HCT116 (cell line): ENCODE results near the gene THTPA.

Experiments used
- EZH2 ChIP-seq: fragments of 200-600 bp; sonication (generic); IDR thresholded peaks from 2 replicates; pipeline ENCODE4 v1.6.1; 2017; ENCODE audit warnings: antibody characterized with exemption, mixed run types
- POLR2A ChIP-seq: IDR thresholded peaks from 2 replicates; pipeline ENCODE4 v1.7.0; 2011; ENCODE audit warnings: borderline replicate concordance; ENCODE audit not compliant: insufficient read depth, insufficient read length; ENCODE audit errors: extremely low read depth
- TF ChIP-seq, protein P1 (sequence below), 3 experiments: fragments of 200-600 bp in 1 of 3; sonication (generic) in 1 of 3; IDR thresholded peaks in 2 of 3; conservative IDR thresholded peaks in 1 of 3; 2 replicates each; pipeline ENCODE4 v1.5.1; 2012 to 2017; ENCODE audit warnings: low read depth in 2 of 3, low read length in 2 of 3, antibody characterized with exemption in 1 of 3, borderline replicate concordance in 1 of 3, control low read depth in 1 of 3, mild to moderate bottlenecking in 1 of 3, mixed read lengths in 1 of 3, mixed run types in 1 of 3, moderate library complexity in 1 of 3; ENCODE audit not compliant: insufficient read depth in 1 of 3

DNA sequence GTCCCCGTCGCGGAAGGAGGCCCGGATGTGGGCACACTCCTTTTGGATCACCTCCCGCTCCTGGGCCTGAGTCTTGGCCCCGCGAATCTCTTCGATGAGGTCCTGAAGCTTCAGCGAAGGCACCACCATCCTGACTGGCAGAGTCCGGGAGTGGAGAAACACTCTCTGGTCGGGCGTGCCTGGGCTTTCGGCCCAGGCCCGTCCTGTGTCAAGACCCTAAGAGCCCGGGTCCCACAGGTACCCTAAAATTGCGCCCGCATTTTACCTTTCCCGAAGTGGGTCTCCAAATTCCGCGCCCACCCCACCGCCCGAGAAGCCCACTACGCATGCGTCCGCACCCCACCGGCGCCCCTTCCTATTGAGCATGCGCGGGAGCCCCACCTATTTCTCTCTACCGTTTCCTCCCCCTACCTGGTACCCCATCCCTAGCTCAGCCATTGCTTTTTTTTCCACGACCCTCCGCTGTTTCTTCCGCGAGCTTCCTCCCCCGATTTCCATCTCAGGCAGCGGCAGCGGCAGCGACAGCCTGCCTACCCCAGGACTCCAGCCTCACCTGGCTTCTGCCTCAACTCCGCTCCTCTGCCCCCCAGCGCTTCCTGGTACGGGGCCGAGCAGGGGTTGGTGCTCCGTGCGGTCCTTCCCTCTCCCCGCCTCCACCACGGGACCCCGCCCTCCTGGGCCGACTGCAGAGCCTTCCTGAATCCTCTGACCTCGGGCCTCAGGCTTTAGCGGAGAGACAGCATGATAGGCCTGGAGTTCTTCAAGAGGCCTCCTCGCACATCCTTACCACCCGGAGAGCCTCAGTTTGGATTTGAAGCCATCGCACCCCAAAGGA is 11.3 kb downstream of the THTPA start, which contains the start of gene AP1G2:
- TF ChIP-seq EZH2 (no peak), POLR2A (peak; percentile 84)
- TF ChIP-seq, protein P1, sequence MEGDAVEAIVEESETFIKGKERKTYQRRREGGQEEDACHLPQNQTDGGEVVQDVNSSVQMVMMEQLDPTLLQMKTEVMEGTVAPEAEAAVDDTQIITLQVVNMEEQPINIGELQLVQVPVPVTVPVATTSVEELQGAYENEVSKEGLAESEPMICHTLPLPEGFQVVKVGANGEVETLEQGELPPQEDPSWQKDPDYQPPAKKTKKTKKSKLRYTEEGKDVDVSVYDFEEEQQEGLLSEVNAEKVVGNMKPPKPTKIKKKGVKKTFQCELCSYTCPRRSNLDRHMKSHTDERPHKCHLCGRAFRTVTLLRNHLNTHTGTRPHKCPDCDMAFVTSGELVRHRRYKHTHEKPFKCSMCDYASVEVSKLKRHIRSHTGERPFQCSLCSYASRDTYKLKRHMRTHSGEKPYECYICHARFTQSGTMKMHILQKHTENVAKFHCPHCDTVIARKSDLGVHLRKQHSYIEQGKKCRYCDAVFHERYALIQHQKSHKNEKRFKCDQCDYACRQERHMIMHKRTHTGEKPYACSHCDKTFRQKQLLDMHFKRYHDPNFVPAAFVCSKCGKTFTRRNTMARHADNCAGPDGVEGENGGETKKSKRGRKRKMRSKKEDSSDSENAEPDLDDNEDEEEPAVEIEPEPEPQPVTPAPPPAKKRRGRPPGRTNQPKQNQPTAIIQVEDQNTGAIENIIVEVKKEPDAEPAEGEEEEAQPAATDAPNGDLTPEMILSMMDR (IDR thresholded peaks at IDR 0.05 in 2 of 3, conservative IDR thresholded peaks at IDR 0.05 in 1 of 3; ENCODE audit: borderline replicate concordance in 1 of 3, insufficient read depth in 1 of 3, low read depth in 2 of 3, low read length in 2 of 3): no peak
